ENCODE data around the gene COMMD7. TPM values are rescaled to one million over a fixed set of nuclear protein-coding genes. Genes with fewer than 3 reads are reported as not detected.

Gene COMMD7
- total RNA-seq, 1 experiment from 2014 or later: 66.1 TPM

DNA sequence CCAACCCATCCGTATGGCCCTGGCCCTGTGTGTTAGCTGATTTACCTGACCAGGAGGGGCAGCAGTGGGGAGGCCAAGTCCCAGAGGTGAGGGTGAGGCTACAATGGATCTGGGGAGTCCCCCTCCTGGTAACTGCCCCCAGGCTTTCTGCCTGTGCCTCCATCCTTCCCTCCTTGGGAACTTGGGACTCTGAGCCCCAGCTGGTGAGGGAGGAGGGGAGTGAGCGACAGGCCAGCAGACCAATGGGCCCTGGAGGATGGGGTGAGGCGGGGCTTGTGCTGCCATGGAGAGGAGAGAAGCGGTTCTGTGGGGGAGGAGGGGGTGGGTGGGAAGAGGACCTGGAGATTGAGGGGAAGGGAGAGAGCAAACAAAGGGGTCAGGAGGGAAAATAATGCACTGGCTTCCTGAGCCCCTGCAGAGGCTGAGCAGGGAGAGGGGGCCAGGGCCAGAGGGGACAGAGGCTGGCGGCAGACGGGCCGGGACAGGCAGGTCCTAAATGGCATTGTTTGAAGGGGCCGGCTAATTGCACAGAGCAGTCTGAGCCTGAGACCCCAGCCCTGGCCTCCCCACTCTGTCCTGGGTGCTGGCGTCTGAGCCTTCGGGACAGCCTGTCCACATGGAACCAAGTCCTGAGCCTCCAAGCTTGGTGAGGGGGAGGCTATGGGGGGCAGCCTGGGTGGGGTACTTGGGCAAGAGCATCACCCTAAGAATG lies 36.4 kb upstream of the COMMD7 start:
- H3K27ac Mint-ChIP-seq: peak overlapping the region; percentile 80 to 86 (median 80); a peak in 6 of 7 replicates
- TF ChIP-seq, protein P1, sequence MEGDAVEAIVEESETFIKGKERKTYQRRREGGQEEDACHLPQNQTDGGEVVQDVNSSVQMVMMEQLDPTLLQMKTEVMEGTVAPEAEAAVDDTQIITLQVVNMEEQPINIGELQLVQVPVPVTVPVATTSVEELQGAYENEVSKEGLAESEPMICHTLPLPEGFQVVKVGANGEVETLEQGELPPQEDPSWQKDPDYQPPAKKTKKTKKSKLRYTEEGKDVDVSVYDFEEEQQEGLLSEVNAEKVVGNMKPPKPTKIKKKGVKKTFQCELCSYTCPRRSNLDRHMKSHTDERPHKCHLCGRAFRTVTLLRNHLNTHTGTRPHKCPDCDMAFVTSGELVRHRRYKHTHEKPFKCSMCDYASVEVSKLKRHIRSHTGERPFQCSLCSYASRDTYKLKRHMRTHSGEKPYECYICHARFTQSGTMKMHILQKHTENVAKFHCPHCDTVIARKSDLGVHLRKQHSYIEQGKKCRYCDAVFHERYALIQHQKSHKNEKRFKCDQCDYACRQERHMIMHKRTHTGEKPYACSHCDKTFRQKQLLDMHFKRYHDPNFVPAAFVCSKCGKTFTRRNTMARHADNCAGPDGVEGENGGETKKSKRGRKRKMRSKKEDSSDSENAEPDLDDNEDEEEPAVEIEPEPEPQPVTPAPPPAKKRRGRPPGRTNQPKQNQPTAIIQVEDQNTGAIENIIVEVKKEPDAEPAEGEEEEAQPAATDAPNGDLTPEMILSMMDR (conservative IDR thresholded peaks at IDR 0.05): peak; percentile 39; the same call in 2 of the 3 replicates
- WGBS (ENCODE audit: extremely low coverage, insufficient read length, low lambda C conversion rate): no CpG with 5 or more reads among the region's 10 CpGs
- peaks cover 59 to 96% (median 79%) of the 10 kb centered on the region in 3 experiments for H3K36me3 Mint-ChIP-seq (ENCODE audit: insufficient read depth in 1 of 3, low read depth in 3 of 3)
- no peak overlapping the region for H2AFZ ChIP-seq (ENCODE audit: low read length)
- H2AK5ac ChIP-seq (ENCODE audit: insufficient read length, low read length): no peak overlapping the region
- no peaks in the 10 kb centered on the region for H3K27me3 ChIP-seq (ENCODE audit: insufficient read depth, low read length)
- peaks cover 35% of the 10 kb centered on the region; the same call in 1 of the 2 replicates for H3K79me2 ChIP-seq (ENCODE audit: insufficient read depth, low read length)
- no peak overlapping the region for H3K9ac ChIP-seq (ENCODE audit: extremely low read depth, insufficient read length, low read length)
- H3K56ac ChIP-seq (ENCODE audit: insufficient read length, low read depth, low read length): no peak overlapping the region
- peaks cover 2% of the 10 kb centered on the region for H4K20me1 ChIP-seq (ENCODE audit: control insufficient read depth, insufficient read depth, insufficient read length)
- H2BK15ac ChIP-seq (ENCODE audit: low read depth, low read length): no peak overlapping the region
- no peak overlapping the region for H2BK12ac ChIP-seq (ENCODE audit: insufficient read length, low read depth, low read length)
- H3K4me3 Mint-ChIP-seq: peak overlapping the region in 1 of 2 experiments; percentile 46; a peak in 3 of 5 replicates
- H2BK120ac ChIP-seq (ENCODE audit: low read depth, low read length, poor library complexity, severe bottlenecking): no peak overlapping the region
- peaks cover 60 to 72% of the 10 kb centered on the region in 2 experiments for H3K4me1 Mint-ChIP-seq
- no peaks in the 10 kb centered on the region for H3K9me3 Mint-ChIP-seq
- H2BK5ac ChIP-seq (ENCODE audit: insufficient read length, low read length): no peak overlapping the region
- peaks cover 3% of the 10 kb centered on the region for H3K79me1 ChIP-seq (ENCODE audit: insufficient read depth, low read depth, low read length, poor library complexity, severe bottlenecking)
- no peak overlapping the region for H3K23ac ChIP-seq (ENCODE audit: insufficient read length, low read depth, low read length)
- no peaks in the 10 kb centered on the region for H3K23me2 ChIP-seq (ENCODE audit: insufficient read length, low read depth, low read length, poor library complexity, severe bottlenecking)
- no peak overlapping the region for H4K91ac ChIP-seq (ENCODE audit: insufficient read length, low read depth, low read length)
- no peak overlapping the region for H3K14ac ChIP-seq (ENCODE audit: insufficient read depth, low read length)
- no peaks in the 10 kb centered on the region; the same call in 1 of the 2 replicates for H3K27me3 Mint-ChIP-seq (ENCODE audit: low read depth)
- no peak overlapping the region for H2BK20ac ChIP-seq (ENCODE audit: low read depth, low read length, poor library complexity, severe bottlenecking)
- DNase-seq: peak; percentile 74
- H3K27ac ChIP-seq (ENCODE audit: insufficient read length, low read depth, low read length): no peak overlapping the region
- no peak overlapping the region for H4K5ac ChIP-seq (ENCODE audit: insufficient read length, low read depth, low read length)
- no peaks in the 10 kb centered on the region for H3K9me3 ChIP-seq (ENCODE audit: control insufficient read depth, low read depth, low read length)
- peaks cover 3% of the 10 kb centered on the region; the same call in 1 of the 2 replicates for H3K4me1 ChIP-seq (ENCODE audit: insufficient read depth, low read length)
- no peak overlapping the region for H4K8ac ChIP-seq (replicated peaks; ENCODE audit: insufficient read length, low read depth, low read length)
- no peak overlapping the region for H3T11ph ChIP-seq (ENCODE audit: low read length)
- H3K4ac ChIP-seq (ENCODE audit: low read depth, low read length): no peak overlapping the region
- no peak overlapping the region for H3K4me2 ChIP-seq (ENCODE audit: insufficient read depth, insufficient read length, low read length)
- H3K18ac ChIP-seq (ENCODE audit: insufficient read length, low read depth, low read length): no peak overlapping the region
